HG02763 (cell line): ENCODE measurements around the gene EAF1.
"Not testable (repeated sequence)": the region's sequence is repeated elsewhere in the genome, so short reads cannot be mapped to it uniquely, and the experiment has no call there.

Source experiments
- ATAC-seq: cut with Tn5 transposase; IDR thresholded peaks from one replicate; pipeline ENCODE4 v1.9.1; 2021; ENCODE audit warnings: mild to moderate bottlenecking, moderate library complexity; ENCODE audit not compliant: unreplicated experiment

Gene EAF1

DNA sequence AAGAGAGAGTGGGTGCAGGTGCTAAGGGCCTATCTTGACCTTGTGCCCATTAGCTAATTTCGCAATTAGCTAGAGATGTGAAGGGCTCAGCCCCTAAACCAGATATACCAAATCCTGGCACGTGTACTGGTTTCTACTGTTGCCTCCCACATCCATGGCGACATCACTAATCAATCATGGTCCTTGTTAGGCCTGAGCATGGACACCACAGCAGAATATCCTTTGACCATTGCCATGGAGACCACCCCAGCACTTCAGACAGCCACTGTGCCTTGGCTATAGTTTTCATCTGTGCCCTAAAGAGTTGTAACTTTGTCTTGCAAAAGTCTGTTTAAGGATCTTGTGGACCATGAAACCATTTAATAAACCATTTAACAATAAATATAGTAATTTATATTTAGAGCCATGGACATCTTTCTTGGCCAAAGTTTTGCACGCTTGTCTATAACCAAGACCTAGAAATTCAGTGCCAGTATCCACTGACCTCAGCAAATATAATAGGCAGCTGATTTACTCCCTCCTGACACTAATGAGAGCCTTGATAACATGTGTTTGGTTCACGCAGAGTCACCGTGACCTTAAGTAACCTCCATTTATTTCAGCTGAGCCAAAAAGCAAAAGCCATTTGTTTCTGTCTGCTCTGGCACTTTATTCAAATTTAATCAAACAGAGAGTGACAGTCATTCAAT is 50.7 kb downstream of the EAF1 start:
- no peak for ATAC-seq

DNA sequence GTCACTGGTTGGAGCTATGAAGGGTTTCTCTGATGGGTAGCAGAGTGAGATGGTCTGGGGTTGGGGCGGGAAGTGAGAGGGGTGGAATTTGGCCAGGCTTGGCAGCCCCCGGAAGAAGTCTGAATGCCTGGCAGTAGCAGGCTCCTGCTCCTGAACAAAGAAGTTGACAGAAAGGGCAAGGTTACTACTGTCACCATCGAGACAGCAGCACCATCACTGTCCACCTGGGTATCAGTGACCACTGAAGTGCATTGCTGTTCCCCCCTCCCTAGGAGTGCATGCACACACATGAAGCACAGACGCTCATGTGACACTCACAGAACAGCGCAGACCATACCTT is 51.2 kb downstream of the EAF1 start:
- ATAC-seq = no peak

DNA sequence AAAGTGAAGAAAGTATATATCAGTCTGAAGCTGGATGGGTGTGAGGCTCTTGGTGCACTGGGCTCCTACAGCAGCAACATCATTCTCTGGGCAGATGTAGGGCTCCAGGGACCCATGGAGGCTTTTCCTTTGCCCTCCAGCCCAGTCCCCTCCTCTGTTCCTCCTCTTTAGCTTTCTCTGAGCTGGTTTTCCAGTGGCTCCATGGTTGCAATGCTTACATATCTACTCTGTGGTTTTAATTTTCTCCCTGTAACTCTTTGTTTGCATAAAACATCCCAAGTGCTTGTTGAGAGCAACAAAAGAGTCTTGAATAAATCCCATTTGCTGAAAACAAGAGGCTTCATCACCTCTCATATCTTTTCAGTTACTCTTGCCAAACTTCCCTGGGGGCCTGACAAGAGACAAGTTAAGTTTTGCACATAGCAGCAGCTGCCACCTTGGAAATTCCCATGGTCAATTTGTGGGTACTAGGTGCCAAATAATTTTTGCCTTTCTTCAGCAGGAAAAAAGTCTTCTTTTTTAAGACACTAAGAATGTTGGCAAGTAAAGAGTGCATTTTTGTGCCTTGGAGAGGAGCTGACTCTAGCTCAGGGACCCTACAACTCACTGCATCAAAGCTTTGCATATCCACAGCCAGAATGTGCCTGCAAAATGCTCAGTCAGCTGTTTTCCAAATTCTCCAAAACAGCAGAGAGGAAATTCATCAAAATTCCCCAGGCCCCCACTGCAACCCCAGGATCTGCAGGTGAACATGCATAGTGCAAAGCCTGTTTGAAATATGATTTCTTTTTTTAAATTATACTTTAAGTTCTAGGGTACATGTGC is 52.2 kb downstream of the EAF1 start:
- ATAC-seq = no peak

DNA sequence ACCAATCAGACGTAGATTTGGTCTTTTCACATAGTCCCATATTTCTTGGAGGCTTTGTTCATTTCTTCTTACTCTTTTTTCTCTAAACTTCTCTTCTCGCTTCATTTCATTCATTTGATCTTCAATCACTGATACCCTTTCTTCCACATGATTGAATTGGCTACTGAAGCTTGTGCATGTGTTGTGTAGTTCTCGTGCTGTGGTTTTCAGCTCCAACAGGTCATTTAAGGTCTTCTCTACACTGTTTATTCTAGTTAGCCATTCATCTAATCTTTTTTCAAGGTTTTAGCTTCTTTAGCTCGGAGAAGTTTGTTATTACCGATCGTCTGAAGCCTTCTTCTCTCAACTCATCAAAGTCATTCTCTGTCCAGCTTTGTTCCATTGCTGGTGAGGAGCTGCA is 57.2 kb downstream of the EAF1 start:
- ATAC-seq = not testable (repeated sequence)

DNA sequence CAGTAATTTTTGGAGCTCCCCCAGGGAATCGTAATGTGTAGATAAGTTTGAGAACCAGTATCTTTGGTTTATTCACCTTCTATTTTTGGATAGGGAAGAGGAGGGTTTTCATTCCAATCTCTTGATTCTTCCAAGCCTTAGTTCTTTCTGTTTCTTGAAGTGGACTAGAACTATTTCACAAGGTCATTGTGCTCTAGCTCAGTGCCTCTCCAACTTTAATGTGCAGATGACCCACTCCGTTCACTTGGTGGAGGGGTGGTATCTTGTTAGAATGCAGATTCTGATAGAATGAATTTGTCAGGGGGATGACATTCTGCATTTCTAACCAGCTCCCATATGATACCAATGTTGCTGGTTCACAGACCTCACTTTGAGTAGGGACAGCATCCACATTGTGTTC is 58.6 kb downstream of the EAF1 start:
- no peak for ATAC-seq

DNA sequence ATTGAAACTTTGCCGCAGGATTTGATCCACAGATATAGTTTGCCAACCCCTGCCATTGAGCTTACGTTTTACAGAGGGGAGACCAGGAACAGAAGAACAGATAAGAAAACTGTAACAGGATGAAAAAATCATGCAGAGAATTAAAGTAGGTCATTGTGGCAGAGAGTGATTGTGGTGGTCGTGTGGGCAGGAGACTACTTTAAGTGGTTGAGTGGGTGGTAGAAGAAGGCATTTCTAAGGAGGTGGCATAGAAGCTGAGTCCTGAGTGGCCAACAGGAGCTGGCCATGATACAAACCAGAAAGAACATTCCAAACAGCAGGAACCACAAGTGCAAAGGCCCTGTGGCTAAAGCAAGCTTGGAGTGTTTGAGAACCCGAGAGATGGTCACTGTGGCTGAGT is 59.6 kb downstream of the EAF1 start:
- ATAC-seq = no peak

DNA sequence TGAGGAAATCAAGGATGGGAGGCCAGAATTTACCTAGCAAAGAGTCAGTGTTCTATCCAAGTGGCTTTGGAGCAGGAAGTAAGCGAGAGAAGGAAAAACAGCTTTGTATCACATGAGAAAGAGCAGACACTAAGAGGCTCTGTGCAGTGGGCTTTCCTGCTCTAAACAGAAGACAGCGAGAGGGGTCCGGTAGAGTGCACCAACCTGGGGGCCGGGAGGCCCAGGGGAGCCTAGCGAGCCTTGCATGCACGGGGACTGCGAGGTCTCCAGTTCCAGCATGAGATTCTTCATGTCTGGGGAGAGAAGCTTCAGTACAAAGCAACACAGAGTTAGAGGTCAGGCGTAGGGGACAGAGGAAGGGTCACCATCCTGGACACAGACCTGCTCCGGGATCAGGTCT is 60.6 kb downstream of the EAF1 start:
- no peak for ATAC-seq

DNA sequence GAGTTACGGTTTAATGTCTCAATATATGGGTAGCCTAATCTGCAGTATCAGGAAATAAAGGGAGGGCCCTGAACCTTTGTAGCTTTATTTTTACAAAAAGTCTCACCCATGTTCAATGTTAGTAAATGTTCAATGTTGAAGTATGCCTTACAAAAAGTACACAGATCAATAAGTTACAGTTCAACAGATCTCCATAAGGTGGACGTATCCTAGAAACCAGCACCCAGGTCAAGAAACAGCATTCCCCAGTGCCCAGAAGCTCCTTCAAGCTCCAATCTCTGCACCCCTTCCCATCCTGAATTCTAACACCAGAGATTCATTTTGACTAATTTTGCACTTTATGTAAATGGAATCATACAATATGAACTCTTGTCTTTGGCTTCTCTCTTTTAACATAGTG is 62.8 kb downstream of the EAF1 start:
- no peak for ATAC-seq

DNA sequence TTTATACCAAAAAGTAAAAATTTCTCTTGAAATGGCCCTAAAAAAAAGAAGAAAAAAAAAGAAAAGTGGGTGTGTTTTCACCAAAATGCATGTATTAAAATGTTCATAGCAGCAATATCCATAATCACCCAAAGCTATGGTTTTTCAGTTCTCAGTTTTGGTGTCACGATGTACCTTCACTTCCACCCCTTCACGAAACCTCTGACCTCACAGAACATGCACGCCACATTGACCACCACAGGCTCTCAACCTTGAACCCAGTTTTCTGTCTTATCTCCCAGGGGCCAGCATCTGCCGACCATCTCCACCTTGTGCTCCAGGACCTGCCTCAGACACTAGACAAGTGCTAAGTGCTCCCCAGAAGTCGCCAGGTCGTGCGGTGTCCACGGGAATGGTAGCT is 63.7 kb downstream of the EAF1 start:
- ATAC-seq = no peak
